ENCODE results near the gene NDUFB4.

Gene NDUFB4

GRCh38 chr3:120599211-120599610 is 3.1 kb downstream of the NDUFB4 start:
- Histone ChIP-seq H3F3A (ENCODE audit: insufficient read depth) (no peaks in the 10 kb centered on the region), H3K27ac (ENCODE audit: low read depth, low read length) (no peak overlapping the region), H3K36me3 (ENCODE audit: low read length) (peaks cover 16% of the 10 kb centered on the region; the same call in 1 of the 2 replicates), H3K4me2 (ENCODE audit: low read depth, low read length, poor library complexity, severe bottlenecking) (no peak overlapping the region), H3K9me2 (replicated peaks; ENCODE audit: insufficient read depth, low read length) (no peaks in the 10 kb centered on the region), H3K79me2 (ENCODE audit: insufficient read depth, low read length) (peaks cover 38% of the 10 kb centered on the region), H2AFZ (ENCODE audit: low read depth, low read length, severe bottlenecking) (no peak overlapping the region), H3K9ac (ENCODE audit: low read length) (no peak overlapping the region), H3K4me3 (ENCODE audit: insufficient read depth, low read length, poor library complexity, severe bottlenecking) (no peak overlapping the region), H3K9me3 (ENCODE audit: insufficient read depth, low read length) (no peaks in the 10 kb centered on the region), H3K27me3 (ENCODE audit: low read length) (no peaks in the 10 kb centered on the region), H4K20me1 (ENCODE audit: low read depth, low read length) (0 out of 2 replicates have a peak, but pooled peaks cover 2% of the 10 kb centered on the region)
- no peak for TF ChIP-seq CTCF (IDR thresholded peaks at IDR 0.05; ENCODE audit: insufficient read depth, low read length, poor library complexity, severe bottlenecking)
- TF ChIP-seq EZH2phosphoT487 (conservative IDR thresholded peaks at IDR 0.05; ENCODE audit: low read length), result no peak

GRCh38 chr3:120601554-120601953 is 5.4 kb downstream of the NDUFB4 start:
- Histone ChIP-seq H3F3A (ENCODE audit: insufficient read depth) (no peaks in the 10 kb centered on the region), H3K9ac (ENCODE audit: low read length) (no peak overlapping the region), H3K36me3 (ENCODE audit: low read length) (peaks cover 16% of the 10 kb centered on the region; the same call in 1 of the 2 replicates), H4K20me1 (ENCODE audit: low read depth, low read length) (0 out of 2 replicates have a peak, but pooled peaks cover 2% of the 10 kb centered on the region), H3K4me2 (ENCODE audit: low read depth, low read length, poor library complexity, severe bottlenecking) (no peak overlapping the region), H3K9me3 (ENCODE audit: insufficient read depth, low read length) (no peaks in the 10 kb centered on the region), H2AFZ (ENCODE audit: low read depth, low read length, severe bottlenecking) (no peak overlapping the region), H3K27ac (ENCODE audit: low read depth, low read length) (no peak overlapping the region), H3K9me2 (replicated peaks; ENCODE audit: insufficient read depth, low read length) (no peaks in the 10 kb centered on the region), H3K79me2 (ENCODE audit: insufficient read depth, low read length) (peaks cover 35% of the 10 kb centered on the region), H3K4me3 (ENCODE audit: insufficient read depth, low read length, poor library complexity, severe bottlenecking) (no peak overlapping the region), H3K27me3 (ENCODE audit: low read length) (no peaks in the 10 kb centered on the region)
- TF ChIP-seq EZH2phosphoT487 (conservative IDR thresholded peaks at IDR 0.05; ENCODE audit: low read length) (no peak), CTCF (IDR thresholded peaks at IDR 0.05; ENCODE audit: insufficient read depth, low read length, poor library complexity, severe bottlenecking) (no peak)

DNA sequence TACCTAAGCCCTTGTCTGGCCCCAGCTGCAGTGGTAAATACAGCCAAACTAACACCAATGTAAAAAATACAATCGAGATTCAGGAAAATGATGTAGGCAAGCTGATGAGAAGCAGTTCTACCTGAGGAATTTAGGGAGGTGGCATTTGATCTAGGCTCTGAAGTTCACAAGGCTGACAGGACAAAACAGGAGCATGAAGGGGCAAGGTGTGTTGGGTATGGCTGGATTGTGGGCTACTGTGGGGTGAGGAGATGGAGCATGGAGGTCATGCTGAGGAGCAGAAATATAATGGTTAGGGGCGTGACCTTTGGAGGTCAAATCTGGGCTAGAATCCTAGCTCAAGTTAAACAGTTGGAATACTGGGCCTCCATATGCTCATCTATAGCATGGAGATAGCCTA is 6.5 kb downstream of the NDUFB4 start:
- Histone ChIP-seq H3K79me2 (ENCODE audit: insufficient read depth, low read length) (peaks cover 25% of the 10 kb centered on the region), H4K20me1 (ENCODE audit: low read depth, low read length) (0 out of 2 replicates have a peak, but pooled peaks cover 2% of the 10 kb centered on the region), H3K4me3 (ENCODE audit: insufficient read depth, low read length, poor library complexity, severe bottlenecking) (no peak overlapping the region), H3K9me3 (ENCODE audit: insufficient read depth, low read length) (no peaks in the 10 kb centered on the region), H3K9me2 (replicated peaks; ENCODE audit: insufficient read depth, low read length) (no peaks in the 10 kb centered on the region), H3K9ac (ENCODE audit: low read length) (no peak overlapping the region), H3K4me2 (ENCODE audit: low read depth, low read length, poor library complexity, severe bottlenecking) (no peak overlapping the region), H3K27ac (ENCODE audit: low read depth, low read length) (no peak overlapping the region), H2AFZ (ENCODE audit: low read depth, low read length, severe bottlenecking) (no peak overlapping the region), H3F3A (ENCODE audit: insufficient read depth) (no peaks in the 10 kb centered on the region), H3K36me3 (ENCODE audit: low read length) (peaks cover 16% of the 10 kb centered on the region; the same call in 1 of the 2 replicates), H3K27me3 (ENCODE audit: low read length) (no peaks in the 10 kb centered on the region)
- TF ChIP-seq EZH2phosphoT487 (conservative IDR thresholded peaks at IDR 0.05; ENCODE audit: low read length), result no peak
- TF ChIP-seq CTCF (IDR thresholded peaks at IDR 0.05; ENCODE audit: insufficient read depth, low read length, poor library complexity, severe bottlenecking), result no peak

Measured in SU-DHL-6 (cell line).